H9 (cell line): ENCODE measurements around the gene FMO5. TPM values are rescaled to one million over a fixed set of nuclear protein-coding genes. Genes with fewer than 3 reads are reported as not detected.

ENCODE experiments used
- DNase-seq: peaks from one replicate; pipeline ENCODE4 v3.0.0-alpha.2; 2017
- H2AFZ ChIP-seq: one replicate; pipeline ENCODE4 v1.6.1; 2013; ENCODE audit warnings: mild to moderate bottlenecking, low read length, control low read depth, moderate library complexity
- H2AK5ac ChIP-seq: 2 replicates; pipeline ENCODE4 v1.6.1; 2013; ENCODE audit warnings: low read length, control low read depth, mixed read lengths; ENCODE audit not compliant: insufficient read length
- H2BK120ac ChIP-seq: one replicate; pipeline ENCODE4 v1.6.1; 2013; ENCODE audit warnings: low read depth, mild to moderate bottlenecking, low read length, control low read depth, inconsistent platforms; ENCODE audit not compliant: poor library complexity, severe bottlenecking
- H2BK12ac ChIP-seq: 2 replicates; pipeline ENCODE4 v1.6.1; 2013; ENCODE audit warnings: low read length, control low read depth, mixed read lengths, low read depth; ENCODE audit not compliant: insufficient read length
- H2BK15ac ChIP-seq: 2 replicates; pipeline ENCODE4 v1.6.1; 2013; ENCODE audit warnings: low read depth, low read length, control low read depth
- H2BK20ac ChIP-seq: one replicate; pipeline ENCODE4 v1.6.1; 2013; ENCODE audit warnings: low read depth, mild to moderate bottlenecking, low read length, control low read depth, inconsistent platforms; ENCODE audit not compliant: poor library complexity, severe bottlenecking
- H2BK5ac ChIP-seq: 2 replicates; pipeline ENCODE4 v1.6.1; 2013; ENCODE audit warnings: low read length, control low read depth, mixed read lengths; ENCODE audit not compliant: insufficient read length
- H3K14ac ChIP-seq: 2 replicates; pipeline ENCODE4 v1.6.1; 2013; ENCODE audit warnings: low read length, control low read depth; ENCODE audit not compliant: insufficient read depth
- H3K18ac ChIP-seq: 2 replicates; pipeline ENCODE4 v1.6.1; 2013; ENCODE audit warnings: low read depth, mild to moderate bottlenecking, mixed read lengths, low read length, control low read depth; ENCODE audit not compliant: insufficient read length
- H3K23ac ChIP-seq: 2 replicates; pipeline ENCODE4 v1.6.1; 2013; ENCODE audit warnings: low read length, control low read depth, mixed read lengths, low read depth; ENCODE audit not compliant: insufficient read length
- H3K23me2 ChIP-seq: 2 replicates; pipeline ENCODE4 v1.6.1; 2013; ENCODE audit warnings: low read depth, mild to moderate bottlenecking, mixed read lengths, low read length, control low read depth; ENCODE audit not compliant: insufficient read length, poor library complexity, severe bottlenecking
- H3K27ac ChIP-seq: 2 replicates; pipeline ENCODE4 v1.5.1; 2013; ENCODE audit warnings: low read length, control low read depth, mixed read lengths, low read depth; ENCODE audit not compliant: insufficient read length
- H3K27me3 ChIP-seq: 2 replicates; pipeline ENCODE4 v1.6.1; 2013; ENCODE audit warnings: low read length, control low read depth, inconsistent platforms; ENCODE audit not compliant: insufficient read depth
- H3K4ac ChIP-seq: 2 replicates; pipeline ENCODE4 v1.6.1; 2013; ENCODE audit warnings: low read depth, mild to moderate bottlenecking, control low read depth, inconsistent platforms, low read length, moderate library complexity
- H3K4me1 ChIP-seq: 2 replicates; pipeline ENCODE4 v1.6.1; 2013; ENCODE audit warnings: low read length, control low read depth, inconsistent platforms; ENCODE audit not compliant: insufficient read depth
- H3K4me2 ChIP-seq: 2 replicates; pipeline ENCODE4 v1.6.1; 2013; ENCODE audit warnings: low read length, control low read depth, mixed read lengths; ENCODE audit not compliant: insufficient read length, insufficient read depth
- H3K56ac ChIP-seq: 2 replicates; pipeline ENCODE4 v1.6.1; 2013; ENCODE audit warnings: low read depth, mild to moderate bottlenecking, mixed read lengths, low read length, control low read depth; ENCODE audit not compliant: insufficient read length
- H3K79me1 ChIP-seq: 2 replicates; pipeline ENCODE4 v1.6.1; 2013; ENCODE audit warnings: low read depth, mild to moderate bottlenecking, moderate library complexity, low read length, control low read depth, inconsistent platforms; ENCODE audit not compliant: insufficient read depth, poor library complexity, severe bottlenecking
- H3K79me2 ChIP-seq: 2 replicates; pipeline ENCODE4 v1.6.1; 2013; ENCODE audit warnings: low read length, control low read depth, inconsistent platforms; ENCODE audit not compliant: insufficient read depth
- H3K9ac ChIP-seq: 2 replicates; pipeline ENCODE4 v1.6.1; 2013; ENCODE audit warnings: low read length, control low read depth, mixed read lengths; ENCODE audit not compliant: insufficient read length; ENCODE audit errors: extremely low read depth
- H3K9me3 ChIP-seq: one replicate; pipeline ENCODE4 v1.6.1; 2013; ENCODE audit warnings: low read depth, low read length, inconsistent platforms; ENCODE audit not compliant: control insufficient read depth
- H3T11ph ChIP-seq: one replicate; pipeline ENCODE4 v1.6.1; 2013; ENCODE audit warnings: mild to moderate bottlenecking, low read length, control low read depth, inconsistent platforms
- H4K20me1 ChIP-seq: one replicate; pipeline ENCODE4 v1.6.1; 2013; ENCODE audit not compliant: control insufficient read depth, insufficient read length, insufficient read depth
- H4K5ac ChIP-seq: 2 replicates; pipeline ENCODE4 v1.6.1; 2013; ENCODE audit warnings: low read depth, mild to moderate bottlenecking, mixed read lengths, low read length, control low read depth; ENCODE audit not compliant: insufficient read length
- H4K8ac ChIP-seq: replicated peaks from 2 replicates; pipeline ENCODE4 v1.6.1; 2013; ENCODE audit warnings: low read length, control low read depth, mixed read lengths, low read depth; ENCODE audit not compliant: insufficient read length
- H4K91ac ChIP-seq: 2 replicates; pipeline ENCODE4 v1.6.1; 2013; ENCODE audit warnings: low read depth, mild to moderate bottlenecking, moderate library complexity, mixed read lengths, low read length, control low read depth; ENCODE audit not compliant: insufficient read length
- H3K27ac Mint-ChIP-seq, 3 experiments: 2 replicates in 2 of 3; 3 replicates in 1 of 3; pipeline ENCODE4 v1.8.0; 2020 to 2021; ENCODE audit warnings: mixed read lengths in 3 of 3, mild to moderate bottlenecking in 1 of 3, moderate library complexity in 1 of 3
- H3K27me3 Mint-ChIP-seq: 2 replicates; pipeline ENCODE4 v1.8.0; 2021; ENCODE audit warnings: low read depth, mild to moderate bottlenecking, moderate library complexity, mixed read lengths
- H3K36me3 Mint-ChIP-seq, 3 experiments: 2 replicates in 2 of 3; 3 replicates in 1 of 3; pipeline ENCODE4 v1.8.0; 2020 to 2021; ENCODE audit warnings: low read depth in 3 of 3, mixed read lengths in 3 of 3; ENCODE audit not compliant: insufficient read depth in 1 of 3
- H3K4me1 Mint-ChIP-seq, 2 experiments: 2 replicates each; pipeline ENCODE4 v1.8.0; 2020; ENCODE audit warnings: mixed read lengths in 2 of 2
- H3K4me3 Mint-ChIP-seq, 2 experiments: 2 replicates in 1 of 2; 3 replicates in 1 of 2; pipeline ENCODE4 v1.8.0; 2020 to 2021; ENCODE audit warnings: mild to moderate bottlenecking in 2 of 2, mixed read lengths in 2 of 2, moderate library complexity in 1 of 2
- H3K9me3 Mint-ChIP-seq, 2 experiments: 2 replicates in 1 of 2; 3 replicates in 1 of 2; pipeline ENCODE4 v1.8.0; 2020; ENCODE audit warnings: mild to moderate bottlenecking in 2 of 2, mixed read lengths in 2 of 2, moderate library complexity in 1 of 2
- WGBS: extraction: QIAGEN DNeasy Blood & Tissue Kit; methylation state at CpG from one replicate; pipeline ENCODE4 v1.1.7; 2013; ENCODE audit warnings: missing lambda C conversion rate, low lambda C conversion rate, mixed read lengths; ENCODE audit not compliant: insufficient read length; ENCODE audit errors: extremely low coverage; 5-methylcytosine and 5-hydroxymethylcytosine counted together
- total RNA-seq: library from RNA; stranded (reverse); gene quantifications from 2 replicates; pipeline ENCODE4 v1.2.1, GENCODE V29; 2021
- TF ChIP-seq, protein P1 (sequence below): fragments of 200-600 bp; sonication (generic); conservative IDR thresholded peaks from 3 replicates; pipeline ENCODE4 v1.8.0; 2021; ENCODE audit warnings: antibody characterized with exemption, mild to moderate bottlenecking

The FMO5 gene
- total RNA-seq, 1 experiment from 2014 or later = 0.61 TPM

DNA sequence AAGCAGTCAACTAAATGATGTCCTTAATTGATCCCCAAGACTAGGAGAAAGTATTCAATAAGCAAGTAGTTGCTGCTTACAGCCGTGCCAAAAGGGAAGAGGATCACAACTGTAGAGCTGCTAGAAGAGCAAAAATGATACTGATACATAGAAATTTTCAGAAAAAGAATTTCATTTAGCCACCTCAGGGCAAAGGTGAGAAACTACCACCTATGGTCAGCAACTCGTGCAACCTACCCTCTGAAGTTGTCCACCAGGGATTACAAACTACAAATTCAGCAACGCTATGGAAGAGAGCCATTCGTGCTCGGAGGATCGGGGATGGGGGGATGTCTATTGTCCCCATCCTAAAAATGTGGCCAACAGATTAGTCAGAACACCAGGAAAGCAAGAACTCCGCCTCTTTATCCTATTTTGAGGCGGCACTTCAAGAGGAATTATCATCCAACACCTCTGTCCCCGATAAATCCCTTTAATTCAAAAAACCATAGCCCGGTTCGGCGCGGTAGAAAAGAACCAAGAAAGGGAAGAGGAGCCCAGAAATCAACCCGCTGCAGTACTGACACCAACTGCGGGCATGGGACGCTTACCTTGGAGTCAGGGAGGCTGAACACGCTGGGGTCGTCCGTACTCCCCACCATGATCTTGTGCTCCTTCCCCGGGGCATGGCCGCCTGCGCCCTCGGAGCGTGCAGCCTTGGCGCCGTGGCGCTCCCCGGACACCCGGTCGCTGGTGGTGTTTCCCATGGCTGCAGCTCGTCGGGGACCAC lies 53.6 kb downstream of the FMO5 start:
- no peak overlapping the region for H4K5ac ChIP-seq
- H3K14ac ChIP-seq = peak overlapping the region; percentile 54
- no peak overlapping the region for H3K23ac ChIP-seq
- Mint-ChIP-seq H3K4me3 (peak overlapping the region; percentile 90 to 97), H3K36me3 (peaks cover 2 to 13% (median 7%) of the 10 kb centered on the region in 3 experiments; a peak in 6 of 7 replicates), H3K27ac (peak overlapping the region; percentile 78 to 93 (median 88)), H3K27me3 (no peaks in the 10 kb centered on the region), H3K4me1 (peaks cover 42% of the 10 kb centered on the region in 2 experiments), H3K9me3 (peaks cover 0 to 3% of the 10 kb centered on the region in 2 experiments; a peak in 1 of 5 replicates)
- peaks cover 11% of the 10 kb centered on the region for H3K23me2 ChIP-seq
- peak overlapping the region; percentile 28 for H3K18ac ChIP-seq
- no peaks in the 10 kb centered on the region for H4K20me1 ChIP-seq
- H3K27ac ChIP-seq = no peak overlapping the region
- H4K8ac ChIP-seq = no peak overlapping the region
- H2BK120ac ChIP-seq = no peak overlapping the region
- H3T11ph ChIP-seq = no peak overlapping the region
- no CpG with 5 or more reads among the region's 32 CpGs for WGBS
- H2BK15ac ChIP-seq = no peak overlapping the region
- H3K9ac ChIP-seq = peak overlapping the region; percentile 77
- no peaks in the 10 kb centered on the region for H3K9me3 ChIP-seq
- H3K4me1 ChIP-seq = no peaks in the 10 kb centered on the region; the same call in 1 of the 2 replicates
- no peak overlapping the region for H3K56ac ChIP-seq
- no peak overlapping the region for H4K91ac ChIP-seq
- DNase-seq = no peak
- H2BK20ac ChIP-seq = no peak overlapping the region
- H3K4ac ChIP-seq = no peak overlapping the region
- H2AK5ac ChIP-seq = no peak overlapping the region
- no peak overlapping the region for H2BK12ac ChIP-seq
- H3K79me2 ChIP-seq = peaks cover 8% of the 10 kb centered on the region; the same call in 1 of the 2 replicates
- no peak overlapping the region for H2AFZ ChIP-seq
- TF ChIP-seq, protein P1, sequence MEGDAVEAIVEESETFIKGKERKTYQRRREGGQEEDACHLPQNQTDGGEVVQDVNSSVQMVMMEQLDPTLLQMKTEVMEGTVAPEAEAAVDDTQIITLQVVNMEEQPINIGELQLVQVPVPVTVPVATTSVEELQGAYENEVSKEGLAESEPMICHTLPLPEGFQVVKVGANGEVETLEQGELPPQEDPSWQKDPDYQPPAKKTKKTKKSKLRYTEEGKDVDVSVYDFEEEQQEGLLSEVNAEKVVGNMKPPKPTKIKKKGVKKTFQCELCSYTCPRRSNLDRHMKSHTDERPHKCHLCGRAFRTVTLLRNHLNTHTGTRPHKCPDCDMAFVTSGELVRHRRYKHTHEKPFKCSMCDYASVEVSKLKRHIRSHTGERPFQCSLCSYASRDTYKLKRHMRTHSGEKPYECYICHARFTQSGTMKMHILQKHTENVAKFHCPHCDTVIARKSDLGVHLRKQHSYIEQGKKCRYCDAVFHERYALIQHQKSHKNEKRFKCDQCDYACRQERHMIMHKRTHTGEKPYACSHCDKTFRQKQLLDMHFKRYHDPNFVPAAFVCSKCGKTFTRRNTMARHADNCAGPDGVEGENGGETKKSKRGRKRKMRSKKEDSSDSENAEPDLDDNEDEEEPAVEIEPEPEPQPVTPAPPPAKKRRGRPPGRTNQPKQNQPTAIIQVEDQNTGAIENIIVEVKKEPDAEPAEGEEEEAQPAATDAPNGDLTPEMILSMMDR = no peak
- H2BK5ac ChIP-seq = no peak overlapping the region
- no peaks in the 10 kb centered on the region for H3K27me3 ChIP-seq
- H3K79me1 ChIP-seq = no peaks in the 10 kb centered on the region
- peak overlapping the region; percentile 80 for H3K4me2 ChIP-seq
